PC-3 (cell line): ENCODE data around the gene GNAI1.

ENCODE experiments used
- EZH2 ChIP-seq: fragments of 300-600 bp; sonication (generic); IDR thresholded peaks from one replicate; pipeline ENCODE4 v1.6.1; 2017; ENCODE audit warnings: antibody characterized with exemption, mild to moderate bottlenecking, low read length; ENCODE audit not compliant: unreplicated experiment
- EZH2phosphoT487 ChIP-seq: fragments of 300-600 bp; sonication (generic); IDR thresholded peaks from 2 replicates; pipeline ENCODE4 v1.6.1; 2018; ENCODE audit warnings: mild to moderate bottlenecking, antibody characterized with exemption, low read length, borderline replicate concordance
- TF ChIP-seq, protein P1 (sequence below): fragments of 300-600 bp; sonication (generic); conservative IDR thresholded peaks from 2 replicates; pipeline ENCODE4 v1.5.1; 2017; ENCODE audit warnings: antibody characterized with exemption, low read depth, mild to moderate bottlenecking, low read length

DNA sequence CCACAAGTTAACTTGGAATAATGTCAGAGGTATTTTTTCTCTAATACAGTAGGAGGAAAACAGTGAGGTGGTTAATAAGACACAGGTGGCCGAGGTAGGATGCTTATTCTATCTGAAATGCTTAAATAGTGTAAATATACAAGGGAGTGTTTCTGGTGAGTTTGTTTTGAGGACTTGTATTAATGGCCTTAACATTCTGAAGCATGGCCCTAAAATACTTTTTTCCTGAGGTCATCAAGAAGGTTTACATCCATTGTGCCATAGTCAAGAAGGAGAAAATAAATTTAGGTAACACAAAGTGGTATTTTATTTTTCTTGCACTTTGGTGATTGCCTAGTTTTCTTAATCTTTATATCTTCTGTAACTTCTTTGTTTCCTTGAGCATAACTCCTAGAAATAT lies 18.8 kb downstream of the GNAI1 start:
- no peak for TF ChIP-seq EZH2phosphoT487
- TF ChIP-seq, protein P1, sequence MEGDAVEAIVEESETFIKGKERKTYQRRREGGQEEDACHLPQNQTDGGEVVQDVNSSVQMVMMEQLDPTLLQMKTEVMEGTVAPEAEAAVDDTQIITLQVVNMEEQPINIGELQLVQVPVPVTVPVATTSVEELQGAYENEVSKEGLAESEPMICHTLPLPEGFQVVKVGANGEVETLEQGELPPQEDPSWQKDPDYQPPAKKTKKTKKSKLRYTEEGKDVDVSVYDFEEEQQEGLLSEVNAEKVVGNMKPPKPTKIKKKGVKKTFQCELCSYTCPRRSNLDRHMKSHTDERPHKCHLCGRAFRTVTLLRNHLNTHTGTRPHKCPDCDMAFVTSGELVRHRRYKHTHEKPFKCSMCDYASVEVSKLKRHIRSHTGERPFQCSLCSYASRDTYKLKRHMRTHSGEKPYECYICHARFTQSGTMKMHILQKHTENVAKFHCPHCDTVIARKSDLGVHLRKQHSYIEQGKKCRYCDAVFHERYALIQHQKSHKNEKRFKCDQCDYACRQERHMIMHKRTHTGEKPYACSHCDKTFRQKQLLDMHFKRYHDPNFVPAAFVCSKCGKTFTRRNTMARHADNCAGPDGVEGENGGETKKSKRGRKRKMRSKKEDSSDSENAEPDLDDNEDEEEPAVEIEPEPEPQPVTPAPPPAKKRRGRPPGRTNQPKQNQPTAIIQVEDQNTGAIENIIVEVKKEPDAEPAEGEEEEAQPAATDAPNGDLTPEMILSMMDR: no peak
- TF ChIP-seq EZH2: no peak
